Measurements from ENCODE around the gene SYT1.
"Not testable (repeated sequence)": the region's sequence is repeated elsewhere in the genome, so short reads cannot be mapped to it uniquely, and the experiment has no call there.

DNA sequence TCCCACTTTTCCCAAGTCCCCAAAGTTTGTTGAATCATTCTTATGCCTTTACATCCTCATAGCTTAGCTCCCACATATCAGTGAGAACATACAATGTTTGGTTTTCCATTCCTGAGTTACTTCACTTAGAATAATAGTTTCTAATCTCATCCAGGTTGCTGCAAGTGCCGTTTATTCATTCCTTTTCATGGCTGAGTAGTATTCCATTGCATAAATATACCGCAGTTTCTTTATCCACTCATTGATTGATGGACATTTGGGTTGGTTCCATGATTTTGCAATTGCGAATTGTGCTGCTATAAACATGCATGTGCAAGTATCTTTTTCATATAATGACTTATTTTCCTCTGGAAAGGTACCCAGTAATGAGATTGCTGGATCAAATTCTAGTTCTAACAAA lies 345.8 kb downstream of the SYT1 start:
- TF ChIP-seq EZH2 (IDR thresholded peaks at IDR 0.05; ENCODE audit: insufficient read depth, low read length) = not testable (repeated sequence)
- TF ChIP-seq, protein P1, sequence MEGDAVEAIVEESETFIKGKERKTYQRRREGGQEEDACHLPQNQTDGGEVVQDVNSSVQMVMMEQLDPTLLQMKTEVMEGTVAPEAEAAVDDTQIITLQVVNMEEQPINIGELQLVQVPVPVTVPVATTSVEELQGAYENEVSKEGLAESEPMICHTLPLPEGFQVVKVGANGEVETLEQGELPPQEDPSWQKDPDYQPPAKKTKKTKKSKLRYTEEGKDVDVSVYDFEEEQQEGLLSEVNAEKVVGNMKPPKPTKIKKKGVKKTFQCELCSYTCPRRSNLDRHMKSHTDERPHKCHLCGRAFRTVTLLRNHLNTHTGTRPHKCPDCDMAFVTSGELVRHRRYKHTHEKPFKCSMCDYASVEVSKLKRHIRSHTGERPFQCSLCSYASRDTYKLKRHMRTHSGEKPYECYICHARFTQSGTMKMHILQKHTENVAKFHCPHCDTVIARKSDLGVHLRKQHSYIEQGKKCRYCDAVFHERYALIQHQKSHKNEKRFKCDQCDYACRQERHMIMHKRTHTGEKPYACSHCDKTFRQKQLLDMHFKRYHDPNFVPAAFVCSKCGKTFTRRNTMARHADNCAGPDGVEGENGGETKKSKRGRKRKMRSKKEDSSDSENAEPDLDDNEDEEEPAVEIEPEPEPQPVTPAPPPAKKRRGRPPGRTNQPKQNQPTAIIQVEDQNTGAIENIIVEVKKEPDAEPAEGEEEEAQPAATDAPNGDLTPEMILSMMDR (IDR thresholded peaks at IDR 0.05; ENCODE audit: insufficient read depth, low read depth, low read length) = not testable (repeated sequence)

Measured in astrocyte (in vitro differentiated cells and primary cell).